HepG2 (cell line): ENCODE results near the gene C12orf43. TPM values are rescaled to one million over a fixed set of nuclear protein-coding genes. Genes with fewer than 3 reads are reported as not detected.

Experiments
- ATAD3A ChIP-seq: sonication (generic); formaldehyde crosslinking; IDR thresholded peaks from 2 replicates; pipeline ENCODE4 v1.4.0; 2020; ENCODE audit warnings: missing genetic modification reagents
- CAMTA2 ChIP-seq: sonication (generic); formaldehyde crosslinking; IDR thresholded peaks from 2 replicates; pipeline ENCODE4 v1.4.0; 2020; ENCODE audit warnings: mild to moderate bottlenecking, missing genetic modification reagents, borderline replicate concordance
- CBX5 ChIP-seq: sonication (generic); formaldehyde crosslinking; IDR thresholded peaks from 2 replicates; pipeline ENCODE4 v1.4.0; 2020; ENCODE audit warnings: missing genetic modification reagents, borderline replicate concordance
- DMAP1 ChIP-seq: IDR thresholded peaks from 2 replicates; pipeline ENCODE4 v1.6.1; 2016
- GATAD2A ChIP-seq: IDR thresholded peaks from 2 replicates; pipeline ENCODE4 v1.6.1; 2016
- HNF4G ChIP-seq, 2 experiments: sonication (generic) in 1 of 2; formaldehyde crosslinking in 1 of 2; IDR thresholded peaks; 2 replicates each; pipeline versions ENCODE4 v1.4.0 to v1.6.1; 2011 to 2020; ENCODE audit warnings: borderline replicate concordance in 2 of 2, low read depth in 2 of 2, mild to moderate bottlenecking in 2 of 2, low read length in 1 of 2, missing genetic modification reagents in 1 of 2, moderate library complexity in 1 of 2
- LCORL ChIP-seq, 2 experiments: fragments of 450-650 bp in 1 of 2; sonication (generic) in 1 of 2; formaldehyde crosslinking in 1 of 2; IDR thresholded peaks; 2 replicates each; pipeline versions ENCODE4 v1.5.0 to v1.6.1; 2017 to 2020; ENCODE audit warnings: antibody characterized with exemption in 1 of 2, missing genetic modification reagents in 1 of 2
- PHF21A ChIP-seq: sonication (generic); formaldehyde crosslinking; IDR thresholded peaks from 2 replicates; pipeline ENCODE4 v1.5.0; 2020; ENCODE audit warnings: mild to moderate bottlenecking, missing genetic modification reagents
- PHF8 ChIP-seq: sonication (generic); formaldehyde crosslinking; IDR thresholded peaks from 2 replicates; pipeline ENCODE4 v1.5.0; 2020; ENCODE audit warnings: missing genetic modification reagents
- RBM22 ChIP-seq: fragments of 200-400 bp; formaldehyde crosslinking; optimal IDR thresholded peaks from 2 replicates; pipeline ENCODE3; 2017; ENCODE audit warnings: mild to moderate bottlenecking, low read length, moderate library complexity
- RFX1 ChIP-seq: fragments of 450-650 bp; IDR thresholded peaks from 2 replicates; pipeline ENCODE4 v1.6.1; 2017
- SRSF1 ChIP-seq: fragments of 200-400 bp; formaldehyde crosslinking; optimal IDR thresholded peaks from 2 replicates; pipeline ENCODE3; 2017; ENCODE audit warnings: mild to moderate bottlenecking, low read depth, low read length, moderate library complexity
- SRSF4 ChIP-seq: fragments of 200-400 bp; formaldehyde crosslinking; IDR thresholded peaks from one replicate; pipeline ENCODE4 v1.6.1; 2018; ENCODE audit warnings: mild to moderate bottlenecking, low read depth, low read length, moderate library complexity; ENCODE audit not compliant: poor library complexity, severe bottlenecking
- ZFP36 ChIP-seq: fragments of 150-350 bp; IDR thresholded peaks from 2 replicates; pipeline ENCODE4 v1.6.1; 2018; ENCODE audit warnings: borderline replicate concordance, low read length, low read depth; ENCODE audit not compliant: partially characterized antibody
- ZKSCAN8 ChIP-seq: IDR thresholded peaks from 2 replicates; pipeline ENCODE4 v1.6.1; 2016; ENCODE audit warnings: borderline replicate concordance, missing genetic modification reagents, missing compliant biosample characterization
- ZMYM3 ChIP-seq: sonication (generic); formaldehyde crosslinking; IDR thresholded peaks from 2 replicates; pipeline ENCODE4 v1.5.1; 2020; ENCODE audit warnings: mild to moderate bottlenecking, missing genetic modification reagents
- ZNF101 ChIP-seq: sonication (generic); formaldehyde crosslinking; IDR thresholded peaks from 2 replicates; pipeline ENCODE4 v1.4.0; 2020; ENCODE audit warnings: mild to moderate bottlenecking, low read depth, missing genetic modification reagents, borderline replicate concordance
- ZNF232 ChIP-seq: sonication (generic); formaldehyde crosslinking; IDR thresholded peaks from 2 replicates; pipeline ENCODE4 v1.4.0; 2020; ENCODE audit warnings: missing genetic modification reagents, borderline replicate concordance
- ZNF292 ChIP-seq: sonication (generic); formaldehyde crosslinking; IDR thresholded peaks from 2 replicates; pipeline ENCODE4 v1.8.1; 2022; ENCODE audit warnings: mild to moderate bottlenecking, low read depth, missing genetic modification reagents, borderline replicate concordance
- ZNF44 ChIP-seq: sonication (generic); formaldehyde crosslinking; IDR thresholded peaks from 2 replicates; pipeline ENCODE4 v1.5.1; 2020; ENCODE audit warnings: mild to moderate bottlenecking, missing genetic modification reagents
- ZNF546 ChIP-seq: sonication (generic); formaldehyde crosslinking; conservative IDR thresholded peaks from 2 replicates; pipeline ENCODE4 v1.8.1; 2023; ENCODE audit warnings: mild to moderate bottlenecking, missing genetic modification reagents
- ZNF557 ChIP-seq: sonication (generic); formaldehyde crosslinking; IDR thresholded peaks from 2 replicates; pipeline ENCODE4 v1.4.0; 2020; ENCODE audit warnings: missing genetic modification reagents
- ZNF563 ChIP-seq: sonication (generic); formaldehyde crosslinking; IDR thresholded peaks from 2 replicates; pipeline ENCODE4 v1.8.0; 2022; ENCODE audit warnings: mild to moderate bottlenecking, moderate library complexity, missing genetic modification reagents
- ZNF605 ChIP-seq: sonication (generic); formaldehyde crosslinking; IDR thresholded peaks from 2 replicates; pipeline ENCODE4 v1.8.0; 2022; ENCODE audit warnings: mild to moderate bottlenecking, missing genetic modification reagents
- polyA plus RNA-seq, 8 experiments: library from polyadenylated mRNA; depleted of rRNA in 3 of 8; stranded (reverse) in 7 of 8; unstranded in 1 of 8; fragments of >200 nt; fragmentation: Illumina TruSeq in 4 of 8; extraction: Trizol in 4 of 8; gene quantifications; 2 replicates each; pipeline versions ENCODE4 v1.2.1 to v1.2.3, GENCODE V29; 2011 to 2016; ENCODE audit warnings: low read depth in 4 of 8, missing spikeins in 1 of 8, mixed read lengths in 1 of 8; ENCODE audit not compliant: insufficient read depth in 1 of 8
- total RNA-seq, 5 experiments: library from RNA; depleted of rRNA; stranded (reverse); fragments of >200 nt; fragmentation: Illumina TruSeq; extraction: Trizol; gene quantifications; 2 replicates each; pipeline ENCODE4 v1.2.3, GENCODE V29; 2016; ENCODE audit warnings: low read depth in 1 of 5
- TF ChIP-seq, protein P1 (sequence below): sonication (generic); formaldehyde crosslinking; IDR thresholded peaks from 2 replicates; pipeline ENCODE4 v1.4.0; 2020; ENCODE audit warnings: missing genetic modification reagents
- TF ChIP-seq, protein P2 (sequence below): sonication (generic); IDR thresholded peaks from 2 replicates; pipeline ENCODE4 v1.6.1; 2016; ENCODE audit warnings: low read depth, borderline replicate concordance
- TF ChIP-seq, protein P3 (sequence below): sonication (generic); formaldehyde crosslinking; IDR thresholded peaks from 2 replicates; pipeline ENCODE4 v1.8.0; 2022; ENCODE audit warnings: mild to moderate bottlenecking, missing genetic modification reagents, moderate library complexity

C12orf43 gene
- total and polyA plus RNA-seq, 2 of the 13 experiments (the other 11 are each of a cell fraction or from before 2014, with no cell fraction given) = 7.9 to 11.1 TPM

DNA sequence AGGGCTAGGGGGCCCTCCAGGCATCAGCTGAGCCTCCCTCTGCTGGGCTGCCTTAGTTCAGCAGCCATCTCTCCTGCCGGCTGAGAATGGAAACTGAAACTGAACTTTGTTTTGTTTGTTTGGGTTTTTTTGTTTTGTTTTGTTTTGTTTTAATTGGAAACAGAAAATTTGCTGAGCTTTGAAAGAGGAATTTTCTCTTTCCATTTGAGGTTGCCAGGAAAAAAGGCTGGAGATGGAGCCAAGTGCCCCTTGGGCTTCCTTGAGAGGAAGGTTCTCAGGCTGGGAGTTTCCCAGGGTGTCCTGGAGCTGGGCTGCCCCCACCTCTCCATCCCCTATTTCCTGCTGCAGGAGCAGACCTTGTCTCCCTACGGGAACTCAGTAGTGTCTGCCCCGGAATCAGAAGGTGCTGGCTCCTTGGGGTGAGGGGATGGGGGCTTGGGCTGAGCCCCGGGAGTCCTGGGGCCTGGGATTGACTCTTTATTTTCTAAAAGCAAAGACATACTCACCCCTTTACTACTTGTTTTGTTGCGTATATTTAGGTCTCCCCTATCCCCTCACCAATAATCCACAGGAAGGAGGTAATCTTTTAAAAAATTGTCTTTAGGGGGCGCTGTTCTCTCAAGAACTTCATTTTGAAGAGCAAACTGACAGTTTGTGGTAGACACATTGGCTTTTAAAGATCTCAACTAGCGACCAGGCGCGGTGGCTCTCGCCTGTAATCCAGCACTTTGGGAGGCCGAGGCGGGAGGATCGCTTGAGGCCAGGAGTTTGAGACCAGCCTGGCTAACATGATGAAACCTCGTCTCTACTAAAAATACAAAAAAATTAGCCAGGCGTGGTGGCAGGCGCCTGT, 44.1 kb upstream of the C12orf43 start (continued):
- TF ChIP-seq, protein P1, sequence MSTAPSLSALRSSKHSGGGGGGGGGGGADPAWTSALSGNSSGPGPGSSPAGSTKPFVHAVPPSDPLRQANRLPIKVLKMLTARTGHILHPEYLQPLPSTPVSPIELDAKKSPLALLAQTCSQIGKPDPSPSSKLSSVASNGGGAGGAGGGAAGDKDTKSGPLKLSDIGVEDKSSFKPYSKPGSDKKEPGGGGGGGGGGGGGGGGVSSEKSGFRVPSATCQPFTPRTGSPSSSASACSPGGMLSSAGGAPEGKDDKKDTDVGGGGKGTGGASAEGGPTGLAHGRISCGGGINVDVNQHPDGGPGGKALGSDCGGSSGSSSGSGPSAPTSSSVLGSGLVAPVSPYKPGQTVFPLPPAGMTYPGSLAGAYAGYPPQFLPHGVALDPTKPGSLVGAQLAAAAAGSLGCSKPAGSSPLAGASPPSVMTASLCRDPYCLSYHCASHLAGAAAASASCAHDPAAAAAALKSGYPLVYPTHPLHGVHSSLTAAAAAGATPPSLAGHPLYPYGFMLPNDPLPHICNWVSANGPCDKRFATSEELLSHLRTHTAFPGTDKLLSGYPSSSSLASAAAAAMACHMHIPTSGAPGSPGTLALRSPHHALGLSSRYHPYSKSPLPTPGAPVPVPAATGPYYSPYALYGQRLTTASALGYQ = no peak
- TF ChIP-seq, protein P2, sequence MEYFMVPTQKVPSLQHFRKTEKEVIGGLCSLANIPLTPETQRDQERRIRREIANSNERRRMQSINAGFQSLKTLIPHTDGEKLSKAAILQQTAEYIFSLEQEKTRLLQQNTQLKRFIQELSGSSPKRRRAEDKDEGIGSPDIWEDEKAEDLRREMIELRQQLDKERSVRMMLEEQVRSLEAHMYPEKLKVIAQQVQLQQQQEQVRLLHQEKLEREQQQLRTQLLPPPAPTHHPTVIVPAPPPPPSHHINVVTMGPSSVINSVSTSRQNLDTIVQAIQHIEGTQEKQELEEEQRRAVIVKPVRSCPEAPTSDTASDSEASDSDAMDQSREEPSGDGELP = 0 out of 2 replicates have a peak, but pooled peaks have one; percentile 9
- no peak for TF ChIP-seq ZNF563 (CRISPR knock-in tag)
- no peak for TF ChIP-seq SRSF1
- no peak for TF ChIP-seq CAMTA2 (CRISPR knock-in tag)
- no peak for TF ChIP-seq RBM22
- TF ChIP-seq ZNF101 = no peak
- peak; percentile 49; the same call in 1 of the 2 replicates for TF ChIP-seq ZMYM3 (CRISPR knock-in tag)
- no peak for TF ChIP-seq ATAD3A (CRISPR knock-in tag)
- no peak for TF ChIP-seq ZNF557 (CRISPR knock-in tag)
- TF ChIP-seq ZNF292 (CRISPR knock-in tag) = no peak
- TF ChIP-seq ZFP36 = no peak
- TF ChIP-seq CBX5 (CRISPR knock-in tag) = no peak
- no peak for TF ChIP-seq ZNF605
- no peak for TF ChIP-seq RFX1
- no peak for TF ChIP-seq SRSF4
- TF ChIP-seq PHF8 (CRISPR knock-in tag) = peak; percentile 37; the same call in 1 of the 2 replicates
- no peak for TF ChIP-seq HNF4G (IDR thresholded peaks at IDR 0.05; ENCODE audit: borderline replicate concordance, low read depth, low read length)
- TF ChIP-seq HNF4G (CRISPR knock-in tag; IDR thresholded peaks at IDR 0.05; ENCODE audit: borderline replicate concordance, low read depth) = no peak
- TF ChIP-seq ZNF44 (CRISPR knock-in tag) = no peak
- TF ChIP-seq GATAD2A = peak; percentile 52; the same call in 1 of the 2 replicates
- no peak for TF ChIP-seq ZNF232 (CRISPR knock-in tag)
- no peak for TF ChIP-seq LCORL (IDR thresholded peaks at IDR 0.05)
- TF ChIP-seq LCORL (CRISPR knock-in tag; IDR thresholded peaks at IDR 0.05) = 0 out of 2 replicates have a peak, but pooled peaks have one; percentile 46
- TF ChIP-seq, protein P3, sequence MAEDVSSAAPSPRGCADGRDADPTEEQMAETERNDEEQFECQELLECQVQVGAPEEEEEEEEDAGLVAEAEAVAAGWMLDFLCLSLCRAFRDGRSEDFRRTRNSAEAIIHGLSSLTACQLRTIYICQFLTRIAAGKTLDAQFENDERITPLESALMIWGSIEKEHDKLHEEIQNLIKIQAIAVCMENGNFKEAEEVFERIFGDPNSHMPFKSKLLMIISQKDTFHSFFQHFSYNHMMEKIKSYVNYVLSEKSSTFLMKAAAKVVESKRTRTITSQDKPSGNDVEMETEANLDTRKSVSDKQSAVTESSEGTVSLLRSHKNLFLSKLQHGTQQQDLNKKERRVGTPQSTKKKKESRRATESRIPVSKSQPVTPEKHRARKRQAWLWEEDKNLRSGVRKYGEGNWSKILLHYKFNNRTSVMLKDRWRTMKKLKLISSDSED = no peak
- no peak for TF ChIP-seq ZKSCAN8 (CRISPR knock-in tag)
- no peak for TF ChIP-seq ZNF546
- no peak for TF ChIP-seq DMAP1
- TF ChIP-seq PHF21A (CRISPR knock-in tag) = peak; percentile 56; the same call in 1 of the 2 replicates
